OCI-LY1 (cell line): ENCODE data around the gene PDIA2.

ENCODE experiments used
- H2AFZ ChIP-seq: fragments of 200-600 bp; sonication (generic), shearing (Covaris generic); 2 replicates; pipeline ENCODE4 v1.6.0; 2014; ENCODE audit warnings: antibody characterized with exemption, mild to moderate bottlenecking, low read length
- H3F3A ChIP-seq: fragments of 200-600 bp; sonication (generic), shearing (Covaris generic); 2 replicates; pipeline ENCODE4 v1.6.0; 2014; ENCODE audit warnings: mild to moderate bottlenecking, antibody characterized with exemption, low read length, moderate library complexity; ENCODE audit not compliant: insufficient read depth
- H3K27ac ChIP-seq: fragments of 200-600 bp; sonication (generic); 2 replicates; pipeline ENCODE4 v1.5.1; 2014; ENCODE audit warnings: low read length, mixed run types, mild to moderate bottlenecking, low read depth; ENCODE audit not compliant: poor library complexity, severe bottlenecking
- H3K27me3 ChIP-seq: fragments of 200-600 bp; sonication (generic); 2 replicates; pipeline ENCODE4 v1.6.0; 2014; ENCODE audit warnings: antibody characterized with exemption, mild to moderate bottlenecking, low read length, moderate library complexity; ENCODE audit not compliant: insufficient read depth
- H3K36me3 ChIP-seq: fragments of 200-600 bp; sonication (generic); 2 replicates; pipeline ENCODE4 v1.6.1; 2014; ENCODE audit warnings: mild to moderate bottlenecking, antibody characterized with exemption, low read length, moderate library complexity, mixed read lengths; ENCODE audit not compliant: insufficient read depth
- H3K4me1 ChIP-seq: fragments of 200-600 bp; sonication (generic); 2 replicates; pipeline ENCODE4 v1.5.1; 2014; ENCODE audit warnings: mild to moderate bottlenecking, low read length, moderate library complexity; ENCODE audit not compliant: insufficient read depth, severe bottlenecking
- H3K4me2 ChIP-seq: fragments of 200-600 bp; sonication (generic), shearing (Covaris generic); 2 replicates; pipeline ENCODE4 v1.6.1; 2014; ENCODE audit warnings: low read length
- H3K4me3 ChIP-seq: fragments of 200-600 bp; sonication (generic); 2 replicates; pipeline ENCODE4 v1.5.1; 2014; ENCODE audit warnings: low read length, low read depth, mild to moderate bottlenecking, mixed read lengths; ENCODE audit not compliant: poor library complexity, severe bottlenecking
- H3K79me2 ChIP-seq: fragments of 200-600 bp; shearing (Covaris generic); 2 replicates; pipeline ENCODE4 v1.6.1; 2016; ENCODE audit warnings: mixed run types, low read length, mixed read lengths; ENCODE audit not compliant: insufficient read depth
- H3K9ac ChIP-seq: fragments of 200-600 bp; sonication (generic), shearing (Covaris generic); 2 replicates; pipeline ENCODE4 v1.6.1; 2014; ENCODE audit warnings: mild to moderate bottlenecking, low read length, mixed read lengths
- H3K9me2 ChIP-seq: fragments of 200-600 bp; sonication (generic), shearing (Covaris generic); 2 replicates; pipeline ENCODE4 v1.6.1; 2014; ENCODE audit warnings: low read depth, mild to moderate bottlenecking, low read length, mixed read lengths
- H3K9me3 ChIP-seq: fragments of 200-600 bp; shearing (Covaris generic); 2 replicates; pipeline ENCODE4 v1.6.1; 2014; ENCODE audit warnings: low read length, mixed read lengths
- H4K20me1 ChIP-seq: fragments of 200-600 bp; sonication (generic), shearing (Covaris generic); 2 replicates; pipeline ENCODE4 v1.6.0; 2016; ENCODE audit warnings: mild to moderate bottlenecking, low read length; ENCODE audit not compliant: insufficient read depth
- EZH2 ChIP-seq: fragments of 200-600 bp; sonication (generic), shearing (Covaris generic); IDR thresholded peaks from 2 replicates; pipeline ENCODE4 v1.8.0; 2017; ENCODE audit warnings: borderline replicate concordance, mixed run types, mild to moderate bottlenecking, antibody characterized with exemption, low read length, moderate library complexity, mixed read lengths
- TF ChIP-seq, protein P1 (sequence below): fragments of 200-600 bp; sonication (generic), shearing (Covaris generic); IDR thresholded peaks from 2 replicates; pipeline ENCODE4 v1.5.1; 2017; ENCODE audit warnings: mild to moderate bottlenecking, antibody characterized with exemption, low read length, moderate library complexity, mixed read lengths

The PDIA2 gene

DNA sequence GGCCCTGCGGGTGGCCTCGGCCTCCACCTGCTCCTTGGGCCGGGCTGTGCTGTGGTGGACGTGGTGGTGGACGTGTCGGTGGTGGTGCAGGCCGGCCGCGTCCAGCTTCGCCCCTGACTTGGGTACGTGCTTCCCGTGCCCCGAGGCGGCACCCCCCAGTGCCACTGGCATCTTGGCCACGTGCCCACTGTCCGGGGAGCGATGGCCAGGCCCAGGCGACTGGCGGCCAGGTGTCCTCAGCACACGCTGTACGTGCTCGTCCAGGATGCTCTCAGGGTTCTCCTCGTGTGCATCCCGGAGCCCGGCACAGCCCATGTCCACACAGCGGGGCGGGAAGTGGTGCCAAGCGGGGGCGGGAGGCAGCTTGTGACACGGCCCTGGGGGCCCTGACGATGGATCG lies 14.9 kb downstream of the PDIA2 start:
- H3K9ac ChIP-seq: no peak overlapping the region
- H3F3A ChIP-seq: no peaks in the 10 kb centered on the region
- TF ChIP-seq, protein P1, sequence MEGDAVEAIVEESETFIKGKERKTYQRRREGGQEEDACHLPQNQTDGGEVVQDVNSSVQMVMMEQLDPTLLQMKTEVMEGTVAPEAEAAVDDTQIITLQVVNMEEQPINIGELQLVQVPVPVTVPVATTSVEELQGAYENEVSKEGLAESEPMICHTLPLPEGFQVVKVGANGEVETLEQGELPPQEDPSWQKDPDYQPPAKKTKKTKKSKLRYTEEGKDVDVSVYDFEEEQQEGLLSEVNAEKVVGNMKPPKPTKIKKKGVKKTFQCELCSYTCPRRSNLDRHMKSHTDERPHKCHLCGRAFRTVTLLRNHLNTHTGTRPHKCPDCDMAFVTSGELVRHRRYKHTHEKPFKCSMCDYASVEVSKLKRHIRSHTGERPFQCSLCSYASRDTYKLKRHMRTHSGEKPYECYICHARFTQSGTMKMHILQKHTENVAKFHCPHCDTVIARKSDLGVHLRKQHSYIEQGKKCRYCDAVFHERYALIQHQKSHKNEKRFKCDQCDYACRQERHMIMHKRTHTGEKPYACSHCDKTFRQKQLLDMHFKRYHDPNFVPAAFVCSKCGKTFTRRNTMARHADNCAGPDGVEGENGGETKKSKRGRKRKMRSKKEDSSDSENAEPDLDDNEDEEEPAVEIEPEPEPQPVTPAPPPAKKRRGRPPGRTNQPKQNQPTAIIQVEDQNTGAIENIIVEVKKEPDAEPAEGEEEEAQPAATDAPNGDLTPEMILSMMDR: no peak
- H3K4me1 ChIP-seq: no peaks in the 10 kb centered on the region
- no peaks in the 10 kb centered on the region for H3K9me2 ChIP-seq
- no peaks in the 10 kb centered on the region for H3K9me3 ChIP-seq
- H3K27ac ChIP-seq: no peak overlapping the region
- H4K20me1 ChIP-seq: no peaks in the 10 kb centered on the region
- no peaks in the 10 kb centered on the region for H3K79me2 ChIP-seq
- no peak overlapping the region for H2AFZ ChIP-seq
- no peak overlapping the region for H3K4me3 ChIP-seq
- H3K36me3 ChIP-seq: peaks cover 15% of the 10 kb centered on the region
- H3K4me2 ChIP-seq: no peak overlapping the region
- H3K27me3 ChIP-seq: no peaks in the 10 kb centered on the region

DNA sequence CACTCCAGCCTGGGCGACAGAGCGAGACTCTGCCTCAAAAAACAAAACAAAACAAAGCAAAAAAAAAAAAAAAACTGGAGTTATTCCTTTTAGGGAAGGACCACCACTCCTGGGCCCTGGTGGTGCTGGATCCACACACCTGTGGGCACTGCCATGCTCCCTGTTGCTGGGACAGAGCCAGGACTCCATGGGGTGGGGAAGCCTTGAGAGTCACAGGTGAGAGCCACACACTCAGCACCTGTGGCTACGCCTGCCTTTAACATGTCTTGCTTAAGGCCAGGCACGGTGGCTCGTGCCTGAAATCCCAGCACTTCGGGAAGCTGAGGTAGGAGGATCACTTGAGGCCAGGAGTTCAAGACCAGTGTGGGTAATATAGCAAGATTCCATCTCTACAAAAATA lies 18.3 kb downstream of the PDIA2 start:
- H3F3A ChIP-seq: no peaks in the 10 kb centered on the region
- no peaks in the 10 kb centered on the region for H3K9me2 ChIP-seq
- H3K4me2 ChIP-seq: no peak overlapping the region
- no peak overlapping the region for H2AFZ ChIP-seq
- peaks cover 18% of the 10 kb centered on the region for H3K36me3 ChIP-seq
- no peaks in the 10 kb centered on the region for H3K79me2 ChIP-seq
- H3K27ac ChIP-seq: no peak overlapping the region
- H3K9me3 ChIP-seq: no peaks in the 10 kb centered on the region
- H3K9ac ChIP-seq: no peak overlapping the region
- H4K20me1 ChIP-seq: no peaks in the 10 kb centered on the region
- H3K27me3 ChIP-seq: no peaks in the 10 kb centered on the region
- no peak for TF ChIP-seq EZH2
- TF ChIP-seq, protein P1: no peak
- no peak overlapping the region for H3K4me3 ChIP-seq
- no peaks in the 10 kb centered on the region for H3K4me1 ChIP-seq

DNA sequence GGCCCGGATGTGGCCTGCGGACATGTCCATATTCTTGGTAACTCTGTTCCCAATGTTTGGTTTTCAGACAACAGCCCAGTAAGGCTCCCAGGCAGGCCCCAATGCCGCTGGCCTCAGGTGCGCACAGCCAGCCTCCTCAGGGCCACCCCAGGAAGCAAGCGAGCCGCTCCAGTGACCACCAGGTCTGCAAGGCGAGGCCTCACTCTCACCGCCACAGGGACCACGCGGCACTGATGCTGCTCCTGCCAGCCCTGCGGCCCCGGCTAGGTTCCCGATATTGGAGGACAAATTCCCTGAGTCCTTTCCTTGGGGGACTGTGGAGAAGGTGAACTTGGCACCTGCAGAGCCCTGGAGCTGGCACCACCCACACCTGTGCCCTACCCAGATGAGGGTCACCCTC lies 19.0 kb downstream of the PDIA2 start:
- H3K36me3 ChIP-seq: peaks cover 23% of the 10 kb centered on the region
- TF ChIP-seq, protein P1: no peak
- TF ChIP-seq EZH2: no peak
- H4K20me1 ChIP-seq: no peaks in the 10 kb centered on the region

More for the DNA sequence above, 19.0 kb downstream of the PDIA2 start:
- Histone ChIP-seq H3K4me3 (no peak overlapping the region), H3K9ac (no peak overlapping the region), H3K9me2 (no peaks in the 10 kb centered on the region), H3K27ac (no peak overlapping the region), H3K27me3 (no peaks in the 10 kb centered on the region), H3F3A (no peaks in the 10 kb centered on the region), H3K4me1 (no peaks in the 10 kb centered on the region), H3K4me2 (no peak overlapping the region), H3K79me2 (no peaks in the 10 kb centered on the region), H2AFZ (no peak overlapping the region), H3K9me3 (no peaks in the 10 kb centered on the region)
